ENCODE measurements around the gene GMDS.

GMDS gene

GRCh38 chr6:1869769-1870168 lies 375.6 kb downstream of the GMDS start:
- DNase-seq (ENCODE audit: low read depth), result no peak
- H3K4me3 ChIP-seq (ENCODE audit: low read length), result no peak overlapping the region
- no peak for TF ChIP-seq CTCF (IDR thresholded peaks at IDR 0.05; ENCODE audit: insufficient read depth, low read depth, low read length, missing control alignments)

- no peak for DNase-seq (ENCODE audit: low read depth)
- no peak for TF ChIP-seq CTCF (IDR thresholded peaks at IDR 0.05; ENCODE audit: insufficient read depth, low read depth, low read length, missing control alignments)
- H3K4me3 ChIP-seq (ENCODE audit: low read length), result no peak overlapping the region
These were observed 376.1 kb downstream of the GMDS start for GRCh38 chr6:1869308-1869707.

- H3K4me3 ChIP-seq (ENCODE audit: low read length), result no peak overlapping the region
- no peak for TF ChIP-seq CTCF (IDR thresholded peaks at IDR 0.05; ENCODE audit: insufficient read depth, low read depth, low read length, missing control alignments)
- no peak for DNase-seq (ENCODE audit: low read depth)
These were observed 376.7 kb downstream of the GMDS start for GRCh38 chr6:1868561-1869261.

- DNase-seq (ENCODE audit: low read depth), result no peak
- H3K4me3 ChIP-seq (ENCODE audit: low read length), result no peak overlapping the region
- no peak for TF ChIP-seq CTCF (IDR thresholded peaks at IDR 0.05; ENCODE audit: insufficient read depth, low read depth, low read length, missing control alignments)
These were observed 378.2 kb downstream of the GMDS start for GRCh38 chr6:1867197-1867596.

- no peak for DNase-seq (ENCODE audit: low read depth)
- H3K4me3 ChIP-seq (ENCODE audit: low read length), result no peak overlapping the region
- no peak for TF ChIP-seq CTCF (IDR thresholded peaks at IDR 0.05; ENCODE audit: insufficient read depth, low read depth, low read length, missing control alignments)
These were observed 379.8 kb downstream of the GMDS start for GRCh38 chr6:1865585-1865984.

- no peak overlapping the region for H3K4me3 ChIP-seq (ENCODE audit: low read length)
- no peak for TF ChIP-seq CTCF (IDR thresholded peaks at IDR 0.05; ENCODE audit: insufficient read depth, low read depth, low read length, missing control alignments)
- DNase-seq (ENCODE audit: low read depth), result no peak
These were observed 380.9 kb downstream of the GMDS start for GRCh38 chr6:1864496-1864895.

GRCh38 chr6:1862411-1862810 lies 383.0 kb downstream of the GMDS start:
- DNase-seq (ENCODE audit: low read depth), result peak; percentile 67
- TF ChIP-seq CTCF (IDR thresholded peaks at IDR 0.05; ENCODE audit: insufficient read depth, low read depth, low read length, missing control alignments), result no peak

More at GRCh38 chr6:1862411-1862810, 383.0 kb downstream of the GMDS start:
- no peak overlapping the region for H3K4me3 ChIP-seq (ENCODE audit: low read length)

Measured in epithelial cell of esophagus (primary cell).